GM19351 (cell line): ENCODE data around the gene RNF44.
"Not testable (repeated sequence)": the region's sequence is repeated elsewhere in the genome, so short reads cannot be mapped to it uniquely, and the experiment has no call there.

ENCODE experiments used
- ATAC-seq: cut with Tn5 transposase; IDR thresholded peaks from one replicate; pipeline ENCODE4 v1.9.1; 2021; ENCODE audit warnings: mild to moderate bottlenecking, moderate library complexity; ENCODE audit not compliant: unreplicated experiment

The RNF44 gene

DNA sequence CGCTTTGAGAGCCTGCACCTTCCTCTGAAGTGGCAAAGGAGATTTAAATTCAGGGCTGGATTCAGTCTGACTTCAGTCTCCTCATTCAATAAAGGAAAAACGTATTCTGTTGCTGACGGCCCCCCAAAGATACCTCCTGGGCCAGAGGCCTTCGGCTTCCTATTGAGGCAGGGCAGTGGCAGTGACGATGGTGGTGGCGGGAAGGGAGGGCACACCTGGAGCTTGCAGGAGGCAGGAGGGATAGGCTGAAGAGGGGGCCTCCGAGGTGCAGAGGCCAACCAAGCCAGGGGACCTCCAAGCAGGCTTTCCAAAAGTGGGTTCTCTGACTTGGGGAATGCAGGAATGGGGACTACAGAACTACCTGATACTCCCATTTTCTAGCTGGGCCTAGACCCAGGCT, 15.9 kb downstream of the RNF44 start:
- ATAC-seq: no peak

DNA sequence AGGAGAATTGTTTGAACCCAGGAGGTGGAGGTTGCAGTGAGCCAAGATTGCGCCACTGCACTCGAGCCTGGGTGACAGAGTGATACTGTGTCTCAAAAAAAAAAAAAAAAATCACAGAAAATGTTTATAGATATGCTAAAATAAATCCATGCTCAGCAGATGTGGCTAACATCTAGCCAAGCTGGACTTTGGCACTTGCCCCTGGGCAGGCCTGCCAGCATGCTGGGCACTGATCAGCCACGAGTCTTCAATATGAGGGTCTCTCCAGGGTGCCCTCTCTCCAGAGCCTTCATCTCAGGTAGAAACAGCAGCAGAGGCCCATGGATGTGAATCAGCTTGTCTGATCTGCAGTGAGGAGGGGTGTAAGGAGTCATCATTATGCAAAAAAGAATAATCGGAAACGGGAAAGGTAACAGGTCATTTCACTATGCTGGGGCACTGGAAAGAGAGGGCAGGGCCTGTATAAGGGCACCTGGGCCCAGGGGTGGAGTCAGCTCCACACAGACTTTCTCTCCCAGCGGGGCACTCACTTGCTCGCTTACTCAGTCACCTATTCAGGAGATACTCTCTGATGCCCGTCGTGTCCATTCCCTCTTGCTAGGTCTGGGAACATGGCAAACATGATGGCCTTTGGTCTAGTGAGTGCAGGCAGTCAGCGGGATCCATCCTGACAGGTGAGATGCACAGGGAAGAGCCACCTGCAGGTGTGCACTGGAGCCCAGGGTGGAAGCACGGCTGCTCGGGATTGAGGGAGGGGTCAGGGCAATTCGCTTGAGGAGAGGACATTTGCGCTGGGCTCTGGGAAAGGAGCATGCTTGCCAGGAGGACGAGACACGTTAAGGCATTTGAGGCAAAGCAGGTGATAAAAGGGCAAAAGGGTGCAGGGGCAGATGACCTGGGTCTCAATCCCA, 17.1 kb downstream of the RNF44 start:
- ATAC-seq: no peak

DNA sequence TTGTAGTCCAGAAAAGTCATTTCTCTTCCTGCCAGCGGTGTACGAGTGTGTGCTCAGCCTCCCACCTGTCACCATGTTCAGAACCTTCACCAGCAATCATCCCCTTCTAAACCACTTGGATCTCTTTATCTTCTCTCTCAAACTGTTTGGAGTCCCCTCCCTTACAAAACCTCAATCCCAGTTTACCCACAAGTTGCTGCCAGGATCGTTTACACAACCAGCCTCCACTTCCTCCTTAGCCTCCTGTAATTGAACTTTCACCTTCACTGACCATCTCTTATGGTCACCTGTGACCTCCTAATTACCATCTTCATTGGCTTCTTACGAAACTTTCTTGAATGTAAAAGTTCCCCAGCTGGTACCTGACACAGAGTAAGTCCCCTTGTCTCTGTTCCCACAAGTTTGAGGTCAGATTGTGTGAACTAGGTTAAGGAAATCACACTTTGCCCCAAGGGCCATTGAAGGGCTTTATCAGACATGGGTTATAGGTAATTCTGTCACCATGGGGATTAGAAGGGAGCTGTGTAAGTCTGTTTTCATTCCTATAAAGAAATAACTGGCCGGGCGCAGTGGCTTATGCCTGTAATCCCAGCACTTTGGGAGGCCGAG, 20.0 kb downstream of the RNF44 start:
- ATAC-seq: no peak

GRCh38 chr5:176515396-176515795, 21.8 kb downstream of the RNF44 start:
- ATAC-seq: no peak

DNA sequence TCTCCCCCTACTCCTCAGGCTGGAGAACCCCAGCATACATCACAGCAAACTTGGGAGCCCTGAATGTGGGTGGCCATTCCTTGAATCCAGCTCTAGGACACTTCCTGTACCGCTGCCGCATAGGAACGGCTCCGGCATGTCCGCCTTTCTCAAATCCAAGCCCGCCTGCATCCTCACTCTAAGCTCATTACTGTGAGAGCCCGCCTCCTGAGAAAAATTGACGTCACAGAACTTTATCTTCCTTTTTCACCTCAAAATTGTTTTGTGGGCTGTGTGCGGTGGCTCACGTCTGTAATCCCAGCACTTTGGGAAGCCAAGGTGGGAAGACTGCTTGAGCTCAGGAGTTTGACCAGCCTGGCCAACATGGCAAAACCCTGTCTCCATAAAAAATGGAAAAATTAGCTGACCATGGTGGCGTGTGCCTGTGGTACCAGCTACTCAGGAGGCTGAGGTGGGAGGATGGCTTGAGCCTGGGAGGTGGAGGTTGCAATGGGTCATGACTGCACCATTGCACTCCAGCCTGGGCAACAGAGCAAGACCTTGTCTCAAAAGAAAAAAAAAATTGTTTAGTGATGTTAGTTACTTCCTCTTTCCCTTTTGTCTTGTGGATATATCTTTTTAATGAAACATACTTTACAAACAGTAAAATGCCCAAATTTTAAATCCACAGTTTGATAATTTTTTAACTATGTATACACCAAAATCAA, 22.8 kb downstream of the RNF44 start:
- no peak for ATAC-seq

DNA sequence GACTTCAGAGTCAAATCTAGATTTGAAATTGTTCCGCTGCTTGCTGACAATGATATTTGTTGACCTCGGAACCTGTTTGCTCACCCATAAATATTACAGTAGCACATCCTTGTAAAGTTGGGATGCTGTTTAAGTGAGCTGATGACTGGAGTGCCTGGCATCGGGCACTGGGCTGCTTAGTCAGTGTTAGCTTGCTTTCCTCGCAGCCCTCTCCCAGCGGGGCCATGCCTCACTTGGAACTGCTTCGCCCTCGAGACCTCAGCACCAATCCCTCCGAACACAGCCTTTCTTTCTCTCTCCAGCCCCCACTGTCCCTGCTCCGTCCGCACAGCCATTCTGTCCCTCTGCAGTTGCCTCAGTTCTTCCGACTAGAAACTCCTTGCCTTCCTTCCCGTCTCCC, 23.4 kb downstream of the RNF44 start:
- ATAC-seq: no peak

GRCh38 chr5:176508603-176509002, 28.6 kb downstream of the RNF44 start:
- no peak for ATAC-seq

DNA sequence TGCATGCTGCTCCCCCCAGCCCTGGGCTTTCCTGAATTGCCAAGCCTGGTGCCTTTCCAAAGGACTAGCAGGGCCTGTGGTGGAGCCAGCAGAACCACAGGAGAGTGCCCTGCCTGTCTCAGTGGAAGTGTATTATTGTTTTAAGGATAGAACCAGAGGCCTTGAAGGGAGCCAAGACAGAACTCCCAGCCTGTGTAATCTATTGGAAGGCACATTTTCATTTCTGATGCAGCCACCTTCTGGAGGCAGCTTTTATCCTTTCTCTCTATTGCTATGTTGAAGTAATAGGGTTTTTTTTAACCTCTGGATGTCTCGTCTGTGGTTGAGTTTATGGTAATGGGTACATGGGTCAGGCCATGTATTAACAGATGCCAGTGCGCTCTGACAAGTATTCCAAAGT, 29.3 kb downstream of the RNF44 start:
- ATAC-seq: no peak

DNA sequence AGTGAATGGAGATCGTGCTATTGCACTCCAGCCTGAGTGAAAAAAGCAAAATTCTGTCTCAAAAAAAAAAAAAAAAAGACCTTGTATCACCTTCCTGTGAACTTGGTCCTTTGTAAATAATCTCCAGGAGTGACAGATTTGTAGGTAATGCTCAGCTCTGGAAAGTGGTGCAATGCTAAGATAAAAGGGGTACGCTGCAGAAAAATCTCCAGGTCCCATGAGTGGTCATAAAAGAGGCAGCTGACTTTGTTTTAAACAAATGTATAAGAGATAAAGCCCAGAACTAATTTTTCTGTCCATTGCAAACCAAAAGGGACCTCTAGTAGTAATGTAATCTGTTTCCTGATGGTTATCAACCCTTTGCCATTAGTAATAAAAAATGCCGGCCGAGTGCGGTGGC, 33.7 kb downstream of the RNF44 start:
- ATAC-seq: no peak

DNA sequence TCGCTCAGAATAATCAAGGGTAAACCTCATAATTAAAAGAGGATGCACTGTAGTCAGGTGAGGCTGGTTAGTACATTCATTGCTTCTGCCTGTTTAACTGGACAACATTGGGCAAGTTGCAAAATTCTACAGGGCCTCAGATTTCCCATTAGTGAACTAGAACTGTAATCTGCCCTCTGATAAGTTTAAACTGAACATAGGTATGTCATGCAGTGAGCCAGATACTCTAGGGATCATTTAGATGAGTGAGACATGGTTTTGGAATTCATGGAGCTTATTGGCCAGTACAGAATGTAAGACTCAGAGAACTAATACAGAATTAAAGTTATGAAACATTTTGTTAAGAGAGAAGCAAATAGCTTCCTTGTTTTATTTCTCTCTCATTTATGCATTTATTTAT, 35.9 kb downstream of the RNF44 start:
- ATAC-seq: no peak

GRCh38 chr5:176500511-176500910, 36.7 kb downstream of the RNF44 start:
- no peak for ATAC-seq

DNA sequence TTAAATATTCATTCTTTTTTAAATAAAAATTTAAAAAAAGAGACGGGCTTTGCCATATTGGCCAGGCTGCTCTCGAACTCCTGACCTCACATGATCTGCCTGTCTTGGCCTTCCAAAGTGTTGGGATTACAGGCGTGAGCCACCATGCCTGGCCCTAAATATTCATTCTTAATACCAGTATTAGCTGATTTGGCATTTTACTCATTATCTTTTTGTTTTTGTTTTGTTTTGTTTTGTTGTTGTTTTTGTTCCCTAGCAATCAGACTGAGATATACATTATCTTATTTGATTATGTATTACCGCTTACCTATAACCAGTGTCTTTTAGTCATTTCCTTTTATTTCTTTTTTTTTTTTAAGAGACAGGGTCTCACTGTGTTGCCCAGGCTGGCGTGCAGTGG, 37.9 kb downstream of the RNF44 start:
- ATAC-seq: no peak

DNA sequence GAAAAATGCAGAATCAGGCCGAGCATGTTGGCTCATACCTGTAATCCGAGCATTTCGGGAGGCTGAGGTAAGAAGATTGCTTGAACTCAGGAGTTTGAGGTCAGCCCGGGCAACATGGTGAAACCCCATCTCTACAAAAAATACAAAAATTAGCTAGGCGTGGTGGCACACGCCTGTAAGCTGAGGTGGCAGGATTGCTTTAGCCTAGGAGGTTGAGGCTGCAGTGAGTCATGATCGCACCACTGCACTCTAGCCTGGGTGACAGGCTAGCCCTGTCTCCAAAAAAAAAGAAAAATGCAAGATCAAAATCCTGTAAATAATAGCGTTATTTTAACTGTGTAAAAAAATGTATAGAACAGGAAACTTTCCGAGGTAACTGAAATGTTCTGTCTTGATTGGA, 39.4 kb downstream of the RNF44 start:
- no peak for ATAC-seq

- ATAC-seq: no peak
These were observed 44.8 kb downstream of the RNF44 start for GRCh38 chr5:176492431-176492830.

- ATAC-seq: no peak
These were observed 45.3 kb downstream of the RNF44 start for GRCh38 chr5:176491901-176492300.

DNA sequence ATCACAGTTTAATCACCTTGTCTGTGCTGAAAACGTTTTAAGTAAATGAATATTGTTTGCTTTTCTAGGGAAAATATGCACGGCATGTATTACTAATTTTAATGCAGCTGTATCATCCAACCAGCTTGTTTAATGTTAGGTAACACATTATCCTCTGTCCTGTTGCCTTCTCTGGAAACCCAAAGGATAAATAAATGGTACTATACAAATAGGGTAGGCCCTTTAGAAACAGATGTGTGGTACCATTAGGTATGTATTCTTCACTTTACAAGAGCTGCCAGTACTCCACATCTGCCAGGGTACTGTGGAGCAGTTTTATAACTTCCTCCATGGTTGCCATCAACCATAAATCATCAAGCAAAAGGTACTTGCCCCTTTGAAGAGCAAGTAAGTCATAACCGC, 46.1 kb downstream of the RNF44 start:
- no peak for ATAC-seq

DNA sequence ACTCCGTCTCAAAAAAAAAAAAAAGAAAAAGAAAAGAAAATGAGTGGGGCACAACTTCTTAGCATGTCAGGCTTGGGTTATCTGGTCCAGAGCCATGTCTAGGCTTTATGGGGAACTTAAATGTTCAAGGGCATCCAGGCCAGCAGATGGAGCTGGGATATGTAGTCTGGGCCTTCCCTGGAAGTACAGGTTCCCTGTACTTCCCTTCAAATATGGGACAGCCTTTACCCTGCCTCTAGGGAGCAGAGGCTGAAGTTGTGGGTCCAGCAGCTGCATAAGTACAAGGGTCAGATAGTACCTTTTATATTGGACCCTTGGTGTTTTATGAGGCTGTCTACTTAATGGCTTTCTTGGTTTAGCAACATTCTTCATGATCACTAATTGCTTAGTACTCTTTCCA, 46.9 kb downstream of the RNF44 start:
- no peak for ATAC-seq

- ATAC-seq: no peak
These were observed 48.1 kb downstream of the RNF44 start for GRCh38 chr5:176489077-176489476.

DNA sequence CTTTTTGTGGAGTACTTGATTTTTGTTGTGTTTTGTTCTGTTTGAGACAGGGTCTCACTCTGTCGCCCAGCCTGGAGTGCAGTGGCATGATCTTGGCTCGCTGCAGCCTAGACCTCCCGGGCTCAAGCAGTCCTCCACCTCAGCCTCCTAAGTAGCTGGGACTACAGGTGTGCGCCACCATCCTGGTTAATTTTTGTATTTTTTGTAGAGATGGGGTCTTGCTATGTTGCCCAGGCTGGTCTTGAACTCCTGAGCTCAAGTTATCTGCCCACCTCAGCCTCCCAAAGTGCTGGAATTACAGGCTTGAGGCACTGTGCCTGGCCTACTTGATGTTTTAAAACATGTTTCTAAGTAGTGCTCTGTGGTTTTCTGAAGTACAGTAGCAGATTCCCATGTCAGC, 50.0 kb downstream of the RNF44 start:
- ATAC-seq: not testable (repeated sequence)

DNA sequence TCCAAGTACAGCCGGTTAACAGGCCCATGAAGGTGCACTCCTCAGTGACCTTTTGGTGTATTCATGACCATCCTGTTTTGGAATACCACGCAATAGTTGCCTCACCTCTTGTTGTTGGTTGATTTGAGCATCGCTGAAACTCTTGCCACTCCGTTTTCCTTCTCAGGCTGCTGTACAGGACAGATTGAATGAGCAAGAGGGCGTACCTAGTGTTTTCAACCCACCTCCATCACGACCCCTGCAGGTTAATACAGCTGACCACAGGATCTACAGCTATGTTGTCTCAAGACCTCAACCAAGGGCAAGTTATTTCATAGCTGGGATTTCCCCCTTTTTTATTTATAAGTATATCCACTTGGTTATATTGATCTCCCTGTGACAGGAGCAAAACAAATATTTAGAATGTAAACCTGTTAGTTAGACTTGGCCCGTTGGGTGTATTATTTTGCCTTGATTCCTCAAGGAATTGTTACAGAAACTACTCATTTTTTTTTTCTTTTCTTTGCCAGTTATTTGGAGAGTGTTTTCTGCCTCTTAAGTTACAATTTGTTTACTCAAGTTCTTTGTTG, 50.9 kb downstream of the RNF44 start:
- no peak for ATAC-seq

DNA sequence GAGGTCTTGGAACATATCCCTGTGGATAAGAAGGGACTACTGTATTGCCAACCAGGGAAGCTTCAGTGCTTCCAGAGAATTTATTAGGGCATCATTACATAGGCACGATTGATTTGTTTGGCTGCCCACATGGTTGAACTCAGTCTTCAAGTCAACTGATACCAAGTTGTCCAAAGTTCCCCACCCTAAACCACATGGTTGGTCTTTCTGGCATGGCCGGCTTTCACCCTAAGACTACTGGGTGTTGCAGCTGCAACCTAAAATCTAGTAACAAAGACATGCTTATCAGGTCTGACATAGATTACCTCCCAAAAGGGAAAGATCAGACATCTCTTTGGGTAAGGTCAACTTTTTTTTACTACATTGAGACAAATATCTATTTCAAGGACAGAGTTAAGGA, 52.0 kb downstream of the RNF44 start:
- no peak for ATAC-seq

GRCh38 chr5:176481711-176482110, 55.5 kb downstream of the RNF44 start:
- ATAC-seq: no peak
